Omental fat pad (tissue), 4 donors: ENCODE results near the gene FBXL7. TPM values are rescaled to one million over a fixed set of nuclear protein-coding genes. Genes with fewer than 3 reads are reported as not detected.

ENCODE experiments used
- ATAC-seq: fragments of 150-250 bp; one replicate; pipeline ENCODE4 v1.9.1; 2016; ENCODE audit warnings: mild to moderate bottlenecking, moderate library complexity; ENCODE audit not compliant: low FRiP score
- DNase-seq: peaks from one replicate; pipeline ENCODE4 v3.0.0-alpha.2; 2019; ENCODE audit warnings: low spot score
- total RNA-seq, 4 donors: library from RNA; depleted of rRNA; stranded (reverse); fragments of >200 nt; gene quantifications; one replicate each; pipeline ENCODE4 v1.1.0, GENCODE V29; 2016
- TF ChIP-seq, protein P1 (sequence below), 3 donors: fragments of 450-650 bp; IDR thresholded peaks; one replicate each; pipeline ENCODE4 v1.5.1; 2016 to 2017; ENCODE audit warnings: antibody characterized with exemption in 3 of 3, mild to moderate bottlenecking in 3 of 3, moderate library complexity in 2 of 3

The FBXL7 gene
- total RNA-seq, 4 donors from 2014 or later: 9.1 to 47.1 (median 17.1) TPM

DNA sequence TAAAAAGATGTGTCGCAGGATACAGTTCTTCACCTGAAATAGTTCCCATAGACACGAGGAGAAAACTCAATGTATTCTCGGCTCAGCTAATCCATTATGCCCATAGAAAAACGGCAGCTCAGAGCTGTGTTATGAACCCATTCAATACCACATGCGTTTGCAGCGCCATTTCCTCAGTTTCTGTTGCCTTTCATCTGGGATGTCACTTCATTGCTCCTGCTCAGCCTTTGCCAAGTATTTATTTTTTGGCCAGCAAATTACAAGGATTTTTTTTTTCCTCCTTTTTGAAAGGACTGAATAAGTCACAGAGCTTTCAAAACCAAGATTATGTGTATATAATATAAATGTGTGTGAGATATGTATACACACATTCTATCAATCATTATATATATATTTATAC lies 398.7 kb downstream of the FBXL7 start:
- TF ChIP-seq, protein P1, sequence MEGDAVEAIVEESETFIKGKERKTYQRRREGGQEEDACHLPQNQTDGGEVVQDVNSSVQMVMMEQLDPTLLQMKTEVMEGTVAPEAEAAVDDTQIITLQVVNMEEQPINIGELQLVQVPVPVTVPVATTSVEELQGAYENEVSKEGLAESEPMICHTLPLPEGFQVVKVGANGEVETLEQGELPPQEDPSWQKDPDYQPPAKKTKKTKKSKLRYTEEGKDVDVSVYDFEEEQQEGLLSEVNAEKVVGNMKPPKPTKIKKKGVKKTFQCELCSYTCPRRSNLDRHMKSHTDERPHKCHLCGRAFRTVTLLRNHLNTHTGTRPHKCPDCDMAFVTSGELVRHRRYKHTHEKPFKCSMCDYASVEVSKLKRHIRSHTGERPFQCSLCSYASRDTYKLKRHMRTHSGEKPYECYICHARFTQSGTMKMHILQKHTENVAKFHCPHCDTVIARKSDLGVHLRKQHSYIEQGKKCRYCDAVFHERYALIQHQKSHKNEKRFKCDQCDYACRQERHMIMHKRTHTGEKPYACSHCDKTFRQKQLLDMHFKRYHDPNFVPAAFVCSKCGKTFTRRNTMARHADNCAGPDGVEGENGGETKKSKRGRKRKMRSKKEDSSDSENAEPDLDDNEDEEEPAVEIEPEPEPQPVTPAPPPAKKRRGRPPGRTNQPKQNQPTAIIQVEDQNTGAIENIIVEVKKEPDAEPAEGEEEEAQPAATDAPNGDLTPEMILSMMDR (IDR thresholded peaks at IDR 0.05): no peak
- no peak for ATAC-seq
- no peak for DNase-seq

DNA sequence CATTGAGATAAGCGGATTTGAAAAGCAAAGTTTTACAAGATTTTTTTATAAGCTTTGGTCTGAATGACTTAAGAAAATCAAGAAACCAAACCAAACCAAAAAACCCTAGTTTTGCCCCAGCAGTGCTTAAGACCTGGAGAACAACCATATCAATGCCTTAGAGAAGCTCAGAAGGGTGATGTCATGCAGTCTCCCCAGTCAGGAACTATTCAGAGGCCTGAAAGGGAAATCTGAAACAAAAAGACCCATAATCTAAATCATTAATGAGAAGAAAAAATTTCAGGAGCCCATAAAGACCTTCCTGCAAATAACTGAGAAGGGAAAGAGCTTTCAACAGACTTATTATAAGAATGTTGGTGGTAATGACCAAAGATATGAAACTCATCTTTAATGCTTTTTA lies 399.5 kb downstream of the FBXL7 start:
- no peak for DNase-seq
- ATAC-seq: no peak
- TF ChIP-seq, protein P1 (IDR thresholded peaks at IDR 0.05): no peak

DNA sequence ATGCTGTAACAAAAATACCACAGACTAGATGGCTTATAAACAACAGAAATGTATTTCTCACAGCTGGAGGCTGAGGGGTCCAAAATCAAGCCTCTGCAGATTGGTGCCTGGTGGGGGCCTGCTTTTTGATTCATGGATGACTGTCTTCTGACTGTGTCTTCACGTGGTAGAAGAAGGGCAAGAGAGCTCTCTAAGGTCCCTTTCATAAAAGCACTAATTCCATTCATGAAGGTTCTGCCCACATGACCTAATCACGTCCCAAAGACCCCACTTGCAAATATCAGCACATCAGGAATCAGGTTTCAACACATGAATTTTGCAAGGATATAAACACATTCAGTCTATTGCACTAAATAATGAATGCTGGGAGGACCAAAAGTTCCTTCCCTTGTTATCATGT lies 401.2 kb downstream of the FBXL7 start:
- DNase-seq (no peak), ATAC-seq (no peak)
- TF ChIP-seq, protein P1 (IDR thresholded peaks at IDR 0.05): no peak

DNA sequence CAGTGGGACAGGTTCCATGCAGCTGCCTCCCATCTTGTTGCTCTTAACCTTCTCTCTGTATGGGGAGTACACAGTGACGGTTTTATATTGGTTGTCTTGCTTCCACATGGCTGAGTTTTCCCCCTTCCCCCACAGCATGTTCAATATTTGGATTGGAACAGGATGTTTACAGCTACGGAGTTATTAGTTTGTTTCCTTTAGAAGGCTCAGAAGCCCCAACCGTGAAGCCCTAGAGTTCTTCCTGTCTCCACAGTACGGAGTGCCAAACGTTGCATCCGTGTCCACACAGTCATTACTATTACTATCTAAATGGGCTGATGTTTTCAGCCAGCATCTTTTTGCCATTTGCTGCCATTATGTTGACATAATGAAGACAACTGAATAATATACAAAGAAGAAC lies 402.1 kb downstream of the FBXL7 start:
- DNase-seq (no peak), ATAC-seq (no peak)
- TF ChIP-seq, protein P1 (IDR thresholded peaks at IDR 0.05): no peak

DNA sequence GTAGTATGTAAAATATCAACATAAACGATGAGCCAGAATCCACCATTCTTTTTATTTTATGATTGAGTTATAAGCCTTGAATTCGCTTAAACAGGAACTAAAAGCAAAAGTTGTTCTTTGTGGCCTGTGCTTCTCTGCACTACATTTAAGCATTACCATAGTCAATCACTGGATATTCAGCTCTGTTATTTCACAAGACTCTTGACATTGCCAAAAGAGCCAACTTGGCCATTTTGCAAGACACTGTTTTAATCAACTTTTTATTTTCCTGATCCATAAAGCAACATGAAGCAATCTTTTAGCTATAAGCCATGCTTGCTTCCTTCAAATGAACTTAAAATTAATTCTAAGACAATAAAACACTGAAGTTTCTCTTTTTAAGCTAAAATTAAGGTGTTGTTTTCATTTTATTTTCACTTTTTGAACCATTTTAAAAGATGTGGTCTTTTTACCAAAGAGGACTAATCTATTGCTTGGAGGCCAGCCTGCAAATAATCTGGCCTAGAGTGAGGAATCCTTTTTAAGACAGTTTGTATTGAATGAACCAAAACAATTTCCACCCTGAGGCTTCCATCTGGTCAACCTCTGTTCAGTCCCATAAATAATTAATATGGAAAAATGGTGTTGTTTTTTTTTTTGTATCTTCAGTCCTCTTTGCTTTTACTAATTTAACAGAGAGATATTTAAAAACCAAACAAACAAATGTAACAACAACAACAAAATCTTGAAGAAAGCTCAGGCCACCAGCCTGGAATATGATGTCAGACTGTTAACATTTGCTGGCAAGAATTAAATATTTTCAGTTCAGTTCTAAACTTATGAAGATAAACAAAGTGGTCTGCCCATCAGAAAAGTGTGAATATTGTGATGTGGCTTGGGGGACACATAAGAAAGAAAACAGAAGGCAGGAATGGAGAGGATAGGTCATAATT lies 405.2 kb downstream of the FBXL7 start:
- TF ChIP-seq, protein P1 (IDR thresholded peaks at IDR 0.05): no peak
- no peak for ATAC-seq

DNA sequence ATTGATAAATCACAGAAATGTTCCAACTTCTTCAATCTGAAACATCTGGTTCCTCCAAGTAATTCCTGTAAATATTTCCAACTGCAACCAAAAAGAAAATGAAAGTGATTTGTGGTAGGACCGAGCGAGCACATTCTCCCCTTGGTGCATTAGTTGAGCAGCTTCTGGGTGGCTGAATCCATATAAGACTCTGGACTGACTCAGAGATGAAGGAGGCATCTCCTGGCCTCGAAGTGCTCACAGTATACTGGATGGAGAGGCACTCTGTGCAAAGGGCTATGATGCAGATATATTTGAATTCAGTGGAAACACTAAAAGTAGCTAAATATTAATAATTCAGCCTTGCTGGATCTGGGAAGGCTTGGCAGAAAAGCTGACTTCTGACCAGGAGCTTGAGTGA lies 414.7 kb downstream of the FBXL7 start:
- TF ChIP-seq, protein P1 (IDR thresholded peaks at IDR 0.05): no peak
- ATAC-seq (no peak), DNase-seq (no peak)

More for the DNA sequence above, 405.2 kb downstream of the FBXL7 start:
- DNase-seq: no peak

DNA sequence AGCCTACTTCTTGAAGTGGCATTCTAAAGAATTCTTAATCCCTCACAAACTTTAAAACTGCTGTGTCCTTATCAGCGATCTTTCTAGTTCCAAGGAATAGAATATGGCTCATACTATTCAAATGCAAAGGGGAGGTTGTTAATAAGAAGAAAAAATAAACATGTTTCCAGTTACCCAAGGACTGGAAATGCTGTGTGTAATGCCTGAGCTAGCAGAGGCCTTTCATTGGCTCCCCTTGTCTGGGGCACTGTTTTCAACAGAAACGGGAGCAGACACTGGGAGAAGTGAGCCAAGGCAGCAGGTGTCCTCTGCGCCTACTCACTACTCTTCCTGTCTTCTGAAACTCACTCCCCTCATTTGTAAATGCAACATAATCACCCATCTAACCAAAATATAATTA lies 426.6 kb downstream of the FBXL7 start:
- ATAC-seq (no peak), DNase-seq (no peak)
- TF ChIP-seq, protein P1 (IDR thresholded peaks at IDR 0.05): no peak
